Measurements from ENCODE around the gene FARP2. TPM values are rescaled to one million over a fixed set of nuclear protein-coding genes. Genes with fewer than 3 reads are reported as not detected.

The FARP2 gene
- total and polyA plus RNA-seq, 10 of the 15 experiments (the other 5 are each of a cell fraction or from before 2014, with no cell fraction given): 5.5 to 67.5 (median 36.8) TPM

DNA sequence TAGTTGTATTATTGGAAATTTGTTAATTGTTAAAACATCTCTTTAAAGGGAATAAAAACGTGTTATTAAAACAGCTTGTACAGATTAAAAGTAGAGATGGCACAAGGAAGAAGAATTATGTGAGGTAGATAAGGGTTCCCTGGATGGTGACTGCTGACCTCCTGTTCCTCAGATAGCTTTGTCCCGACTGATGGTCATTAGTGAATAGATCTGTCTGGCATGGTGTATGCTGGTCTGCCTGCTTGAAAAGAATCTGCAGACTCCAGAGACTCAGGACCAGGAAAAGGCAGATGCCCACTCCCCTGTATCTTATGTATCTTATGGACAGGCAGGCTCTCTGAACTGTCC, 5.6 kb upstream of the FARP2 start:
- FAIRE-seq: no peak
- no peak overlapping the region for H3K27ac ChIP-seq (ENCODE audit: control insufficient read depth, insufficient read depth)
- DNase-seq (ENCODE audit: low read depth, low spot score): no peak
- intact Hi-C loops (cut with micrococcal nuclease; ENCODE audit: unreplicated experiment): loop anchor here (10.0 kb wide), 1 partner anchor 264 kb away; no protein-coding TSS in a partner anchor
- peaks cover 17 to 43% of the 10 kb centered on the region in 2 experiments for H3K36me3 ChIP-seq (ENCODE audit: control insufficient read depth in 2 of 2, insufficient read depth in 2 of 2, low read length in 1 of 2)
- no peaks in the 10 kb centered on the region for H4K20me1 ChIP-seq (ENCODE audit: control insufficient read depth, insufficient read depth)
- no peaks in the 10 kb centered on the region; the same call in 1 of the 2 replicates for H3K4me1 ChIP-seq (ENCODE audit: control insufficient read depth, insufficient read depth, low read length)
- ChIA-PET SMC1A (ENCODE audit: uncharacterized antibody, unreplicated experiment) (interaction anchor here (0.7 to 2.1 kb wide), 3 partner anchors 29 to 116 kb away, joined by 3 to 9 read pairs (median 3); no protein-coding TSS in a partner anchor), CTCF (interaction anchor here (1.0 to 3.3 kb wide), 4 partner anchors 10 to 42 kb away, joined by 3 to 15 read pairs (median 5); no protein-coding TSS in a partner anchor), RAD21 (ENCODE audit: unreplicated experiment) (interaction anchor here (1.4 kb wide), 1 partner anchor 42 kb away, joined by 4 read pairs; no protein-coding TSS in a partner anchor), POLR2A (no interaction called here)
- 72% methylated on average over 2 of the region's 2 CpGs for WGBS (ENCODE audit: insufficient coverage, insufficient replicate concordance, low lambda C conversion rate, missing lambda C conversion rate)
- no peak overlapping the region for H3K9ac ChIP-seq (ENCODE audit: control insufficient read depth, insufficient read depth, low read length)
- H3K9me3 ChIP-seq (replicated peaks; ENCODE audit: control insufficient read depth, insufficient read depth, low read length): no peaks in the 10 kb centered on the region
- H3K4me2 ChIP-seq (ENCODE audit: control insufficient read depth, insufficient read depth): no peak overlapping the region
- no TSS peak for BruUV-seq (replicated peaks)
- TF ChIP-seq BACH1 (IDR thresholded peaks at IDR 0.05; ENCODE audit: borderline replicate concordance) (no peak), PML (IDR thresholded peaks at IDR 0.05; ENCODE audit: low read length) (no peak), CEBPB (IDR thresholded peaks at IDR 0.05; ENCODE audit: borderline replicate concordance in 1 of 2, low read depth in 2 of 2, low read length in 2 of 2) (no peak), TCF3 (IDR thresholded peaks at IDR 0.05; ENCODE audit: borderline replicate concordance, insufficient read depth, low read depth, low read length) (no peak), ASH2L (IDR thresholded peaks at IDR 0.05; ENCODE audit: borderline replicate concordance, low read depth) (no peak), POU2F2 (IDR thresholded peaks at IDR 0.05; ENCODE audit: borderline replicate concordance, low read depth, low read length) (no peak)
- no peaks in the 10 kb centered on the region for H3K27me3 ChIP-seq (replicated peaks in 1 of 2; ENCODE audit: control insufficient read depth in 2 of 2, insufficient read depth in 2 of 2, low read length in 1 of 2)
- no peaks in the 10 kb centered on the region for H3K79me2 ChIP-seq (ENCODE audit: control insufficient read depth, insufficient read depth, low read length)
- no peak overlapping the region for H3K4me3 ChIP-seq
- in situ Hi-C loops (cut with MboI): loop anchor here (5.0 kb wide), 1 partner anchor 527 kb away; no protein-coding TSS in a partner anchor
- no peak for ATAC-seq
- no peak overlapping the region for H2AFZ ChIP-seq (ENCODE audit: control insufficient read depth, low read depth, low read length)

All from GM12878 (cell line).